AG09319 (cell line): ENCODE measurements around the gene CALM1.

Source experiments
- DNase-seq: peaks from one replicate; pipeline ENCODE4 v3.0.0-alpha.2; 2010; ENCODE audit warnings: low read depth; ENCODE audit errors: extremely low read depth
- CTCF ChIP-seq: IDR thresholded peaks from 2 replicates; pipeline ENCODE4 v1.5.1; 2011; ENCODE audit warnings: low read depth, mild to moderate bottlenecking, inconsistent platforms, low read length, moderate library complexity

Gene CALM1

GRCh38 chr14:90443161-90444076 lies 46.6 kb downstream of the CALM1 start:
- DNase-seq: no peak
- no peak for TF ChIP-seq CTCF

- TF ChIP-seq CTCF: no peak
- no peak for DNase-seq
These were observed 47.4 kb downstream of the CALM1 start for GRCh38 chr14:90444077-90444696.

GRCh38 chr14:90445011-90445410 lies 48.2 kb downstream of the CALM1 start:
- no peak for DNase-seq
- TF ChIP-seq CTCF: no peak

GRCh38 chr14:90446405-90446804 lies 49.6 kb downstream of the CALM1 start:
- TF ChIP-seq CTCF: no peak
- DNase-seq: no peak

GRCh38 chr14:90447720-90448497 lies 51.1 kb downstream of the CALM1 start:
- no peak for TF ChIP-seq CTCF
- DNase-seq: no peak

- DNase-seq: no peak
- TF ChIP-seq CTCF: no peak
These were observed 52.6 kb downstream of the CALM1 start for GRCh38 chr14:90449411-90449810.
